Gastroesophageal sphincter (tissue), 3 donors: ENCODE data around the gene RABIF.

Experiments used
- CTCF ChIP-seq, 4 experiments: fragments of 200-600 bp in 2 of 4; fragments of 450-650 bp in 2 of 4; sonication (generic) in 1 of 4; IDR thresholded peaks; one replicate each; pipeline ENCODE4 v1.5.1; 2017 to 2019; ENCODE audit warnings: antibody characterized with exemption in 4 of 4, mild to moderate bottlenecking in 2 of 4, moderate library complexity in 2 of 4
- EP300 ChIP-seq: sonication (generic); formaldehyde crosslinking; IDR thresholded peaks from one replicate; pipeline ENCODE4 v1.6.1; 2017; ENCODE audit warnings: antibody characterized with exemption, mild to moderate bottlenecking
- POLR2A ChIP-seq, 2 donors: fragments of 450-650 bp; IDR thresholded peaks; one replicate each; pipeline ENCODE4 v1.6.1; 2017; ENCODE audit warnings: antibody characterized with exemption in 2 of 2, mild to moderate bottlenecking in 2 of 2, moderate library complexity in 1 of 2
- POLR2AphosphoS5 ChIP-seq: sonication (generic); formaldehyde crosslinking; IDR thresholded peaks from one replicate; pipeline ENCODE4 v1.6.1; 2017; ENCODE audit warnings: antibody characterized with exemption

- TF ChIP-seq CTCF (IDR thresholded peaks at IDR 0.05) = no peak
- TF ChIP-seq POLR2A (IDR thresholded peaks at IDR 0.05) = no peak
- no peak for TF ChIP-seq POLR2AphosphoS5
- TF ChIP-seq EP300 = no peak
Measured at GRCh38 chr1:202848191-202848542, 40.8 kb downstream of the RABIF start.
